NCI-H460 (cell line): ENCODE measurements around the gene GAS2L3. TPM values are rescaled to one million over a fixed set of nuclear protein-coding genes. Genes with fewer than 3 reads are reported as not detected.
A peak's percentile ranks its signal among the peaks of the same experiment; 100 is the strongest.
"Not testable (repeated sequence)": the region's sequence is repeated elsewhere in the genome, so short reads cannot be mapped to it uniquely, and the experiment has no call there.

Experiments used
- DNase-seq: peaks from one replicate; pipeline ENCODE4 v3.0.0-alpha.2; 2016; ENCODE audit warnings: low read depth; ENCODE audit errors: extremely low read depth
- total RNA-seq: library from RNA; depleted of rRNA; stranded (reverse); fragments of >200 nt; shearing (Covaris generic); gene quantifications from 2 replicates; pipeline ENCODE4 v1.2.3, GENCODE V29; 2014

The GAS2L3 gene
- total RNA-seq, 1 experiment from 2014 or later = 33.7 TPM

DNA sequence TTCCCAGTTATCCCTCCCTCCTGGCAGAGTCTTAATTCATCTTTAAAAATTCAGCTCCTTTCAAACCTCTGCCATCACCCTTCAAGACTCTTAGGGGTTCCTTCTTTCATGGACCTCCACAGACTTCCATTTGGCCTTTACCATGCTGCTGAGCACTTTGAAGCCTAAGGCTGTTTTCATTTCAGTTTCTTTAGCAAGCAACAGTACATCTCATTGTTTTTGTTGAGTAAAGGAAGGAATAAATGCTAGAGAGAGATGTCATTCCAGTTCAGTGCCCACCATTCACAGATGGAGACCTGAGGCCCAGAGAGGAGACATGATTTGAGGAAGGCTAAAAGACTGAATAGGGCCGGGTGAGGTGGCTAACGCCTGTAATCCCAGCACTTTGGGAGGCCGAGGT, 1.3 kb upstream of the GAS2L3 start:
- no peak for DNase-seq

DNA sequence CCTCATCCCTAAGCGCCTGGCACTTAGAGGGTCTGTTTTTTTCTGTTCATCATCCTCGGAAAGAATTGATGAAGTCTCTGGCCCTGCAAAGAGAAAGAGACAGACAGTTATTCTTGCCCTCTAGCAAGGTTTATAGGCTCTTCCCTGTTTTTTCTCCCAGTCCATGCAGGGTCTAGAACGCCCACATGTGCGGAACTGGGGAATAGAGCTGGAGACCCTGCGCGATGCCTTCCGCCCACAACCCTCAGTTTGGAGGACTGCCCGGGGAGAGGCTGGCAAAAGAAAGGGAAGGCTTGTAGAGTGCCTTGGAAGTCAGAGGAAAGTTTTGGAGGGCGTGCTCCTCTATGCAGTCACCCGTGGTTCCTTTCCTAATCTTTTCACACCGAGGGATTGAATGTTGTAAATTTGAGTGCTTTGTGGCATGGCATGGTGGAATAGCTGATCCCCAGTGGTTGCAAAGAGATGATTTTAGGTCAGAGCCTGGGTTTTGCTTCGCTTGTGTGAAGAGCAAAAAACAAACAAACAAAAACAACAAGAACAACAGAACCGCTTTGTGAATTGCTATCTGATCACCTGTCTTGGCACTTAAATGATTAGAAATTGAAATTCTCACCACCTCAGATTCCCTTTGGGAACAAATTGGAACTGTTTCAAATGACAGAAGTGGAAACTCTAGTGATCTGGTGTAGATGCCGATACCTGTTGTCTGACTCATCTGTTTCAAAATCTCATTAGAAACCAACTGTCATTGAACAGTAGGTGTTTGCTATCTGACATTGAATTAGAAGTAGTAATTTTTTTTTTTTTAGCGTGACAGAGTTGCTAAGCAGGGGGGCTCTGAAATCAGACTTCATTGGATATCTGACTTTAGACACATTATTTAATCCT, 947 bp downstream of the GAS2L3 start:
- peak; percentile 9 for DNase-seq

DNA sequence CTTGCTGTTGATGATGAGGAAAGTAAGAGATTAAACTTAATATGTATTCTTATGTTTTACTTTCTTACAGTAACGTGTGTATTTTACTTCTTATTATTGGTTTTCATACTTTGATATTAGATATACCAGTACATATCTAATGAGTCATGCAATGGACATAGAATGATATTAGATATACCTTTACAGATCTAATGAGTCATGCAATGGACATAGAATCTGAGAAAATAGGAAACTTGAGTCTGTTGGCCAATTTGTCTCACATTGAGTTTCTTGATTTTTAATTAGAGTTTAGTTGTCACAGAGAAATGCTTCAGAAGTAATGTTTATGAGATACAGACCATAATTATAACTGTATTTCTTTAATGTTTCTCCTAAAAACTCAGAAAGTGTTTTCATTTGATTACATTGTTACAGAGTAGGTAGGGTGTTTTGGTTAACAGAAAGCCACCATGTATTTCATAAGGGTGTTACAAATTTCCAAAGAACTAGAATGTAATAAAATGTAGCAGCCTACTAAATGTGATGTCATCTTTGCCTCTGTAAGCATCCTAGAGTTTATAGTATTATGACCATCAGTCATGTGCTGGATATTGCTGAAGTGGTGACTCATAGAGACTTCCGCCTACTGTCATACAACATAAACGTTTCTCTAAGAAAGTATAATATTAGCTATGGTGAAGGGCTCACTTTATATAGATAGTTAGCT, 3.0 kb downstream of the GAS2L3 start:
- DNase-seq = peak; percentile 51

DNA sequence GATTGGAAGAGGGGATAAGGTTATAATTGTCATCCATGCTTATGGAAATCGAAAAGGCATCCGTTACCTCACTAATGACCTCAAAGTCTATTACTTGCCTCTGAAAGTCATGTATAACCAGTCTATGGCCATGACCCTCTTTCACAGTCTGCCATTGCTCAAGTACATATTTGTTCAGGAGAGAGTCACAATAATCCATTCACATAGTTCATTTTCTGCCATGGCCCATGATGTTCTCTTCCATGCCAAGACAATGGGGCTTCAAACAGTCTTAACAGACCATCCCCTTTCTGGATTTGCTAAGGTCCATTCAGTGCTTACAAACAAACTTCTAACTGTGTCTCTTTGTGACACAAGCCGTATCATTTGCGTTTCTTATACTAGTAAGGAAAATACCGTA, 5.4 kb downstream of the GAS2L3 start:
- no peak for DNase-seq

DNA sequence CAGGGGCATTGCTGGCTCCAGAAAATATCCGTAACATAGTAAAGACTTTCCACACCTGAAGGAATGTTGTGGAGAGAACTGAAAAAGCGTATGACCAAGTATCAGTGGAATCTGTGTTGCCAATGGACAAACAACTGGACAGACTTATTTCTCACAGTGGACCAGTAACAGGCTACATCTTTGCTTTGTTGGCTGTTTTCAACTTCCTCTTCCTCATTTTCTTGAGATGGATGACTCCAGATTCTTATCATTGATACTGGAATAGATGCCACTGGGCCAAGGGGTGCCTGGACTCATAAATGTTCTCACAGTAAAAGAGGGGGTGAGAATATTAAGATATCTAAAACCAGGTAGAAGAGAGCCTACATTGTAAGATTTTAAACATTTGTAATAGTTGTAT, 6.4 kb downstream of the GAS2L3 start:
- no peak for DNase-seq

DNA sequence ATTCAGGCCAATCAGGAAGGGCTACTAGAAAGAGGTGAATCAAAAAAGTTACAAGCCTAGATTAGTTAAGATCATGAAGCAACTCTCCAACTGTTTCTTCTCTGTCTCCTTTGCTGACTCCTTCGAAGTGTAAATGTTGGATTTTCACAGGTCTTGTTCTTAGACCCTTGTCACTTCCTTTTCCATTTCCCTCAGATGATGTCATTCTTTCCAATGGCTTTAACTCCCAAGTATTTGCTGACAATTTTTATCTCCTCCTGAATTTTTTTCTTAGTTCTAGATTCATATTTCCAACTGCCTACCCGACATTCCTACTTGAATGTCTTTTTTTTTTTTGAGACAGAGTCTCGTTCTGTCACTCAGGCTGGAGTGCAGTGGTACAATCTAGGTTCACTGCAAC, 10.8 kb downstream of the GAS2L3 start:
- no peak for DNase-seq

DNA sequence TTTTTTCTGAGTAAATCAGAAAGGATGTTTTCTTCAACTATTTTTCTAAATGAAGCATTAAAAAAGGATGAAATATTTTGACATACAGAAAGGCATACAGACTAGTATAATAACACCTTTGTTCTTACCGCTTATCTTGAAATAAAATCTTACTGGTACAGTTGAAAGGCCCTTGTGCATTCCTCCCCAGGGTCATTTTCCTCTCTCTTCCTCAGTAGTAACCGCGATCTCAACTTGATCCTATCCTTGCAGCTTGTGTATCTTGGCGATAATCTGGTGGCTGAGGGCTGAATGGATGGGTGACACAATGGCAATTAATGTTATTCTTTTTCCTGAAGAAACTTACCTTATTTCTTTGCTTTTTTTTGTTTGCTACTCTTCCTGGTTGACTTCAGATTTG, 18.5 kb downstream of the GAS2L3 start:
- no peak for DNase-seq

DNA sequence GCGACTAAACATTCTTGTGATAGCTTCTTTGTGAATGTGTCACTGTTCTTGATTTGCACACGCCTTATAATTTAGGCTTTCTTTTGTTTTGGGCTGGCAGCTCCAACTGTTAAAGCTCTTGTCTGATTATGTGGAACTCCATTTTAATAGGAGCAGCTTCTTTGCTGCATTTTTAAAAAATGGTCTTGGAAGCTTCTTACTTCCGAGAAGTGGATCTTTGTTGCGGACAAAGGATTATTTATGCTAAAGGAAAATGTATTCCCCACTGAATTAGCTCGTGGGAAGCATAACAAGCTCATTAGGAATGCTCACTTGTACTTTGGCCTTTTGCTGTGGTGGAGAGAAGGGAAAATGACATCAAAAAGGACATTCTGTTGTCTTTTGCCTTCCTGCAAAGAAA, 20.0 kb downstream of the GAS2L3 start:
- DNase-seq = no peak

DNA sequence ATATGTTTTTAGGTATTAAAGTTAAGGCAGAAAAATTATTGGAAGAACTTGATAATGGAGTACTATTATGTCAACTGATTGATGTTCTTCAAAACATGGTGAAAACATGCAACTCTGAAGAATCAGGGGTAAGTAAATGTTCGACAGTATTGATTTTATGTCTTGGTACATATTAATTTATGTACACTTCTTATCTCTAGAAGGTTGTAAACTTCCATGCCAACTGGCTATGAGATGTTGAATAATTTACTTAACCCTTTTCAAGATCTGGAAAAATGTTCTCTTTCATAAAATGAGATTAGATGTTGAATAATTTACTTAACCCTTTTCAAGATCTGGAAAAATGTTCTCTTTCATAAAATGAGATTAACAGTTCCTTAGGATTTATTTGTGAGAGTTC, 28.1 kb downstream of the GAS2L3 start:
- no peak for DNase-seq

DNA sequence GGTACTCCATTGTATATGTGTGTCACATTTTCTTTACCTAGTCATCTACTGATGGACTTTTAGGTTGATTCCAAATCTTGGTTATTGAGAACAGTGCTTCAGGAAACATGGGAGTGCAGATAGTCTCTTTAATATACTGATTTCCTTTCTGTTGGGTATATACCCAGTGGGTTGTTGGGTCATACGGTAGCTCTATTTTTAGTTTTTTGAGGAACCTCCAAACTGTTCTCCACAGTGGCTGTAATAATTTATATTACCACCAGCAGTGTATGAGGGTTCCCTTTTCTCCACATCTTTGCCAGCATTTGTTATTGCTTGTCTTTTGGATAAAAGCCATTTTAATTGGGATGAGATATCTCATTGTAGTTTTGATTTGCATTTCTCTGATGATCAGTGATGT, 29.5 kb downstream of the GAS2L3 start:
- not testable (repeated sequence) for DNase-seq

DNA sequence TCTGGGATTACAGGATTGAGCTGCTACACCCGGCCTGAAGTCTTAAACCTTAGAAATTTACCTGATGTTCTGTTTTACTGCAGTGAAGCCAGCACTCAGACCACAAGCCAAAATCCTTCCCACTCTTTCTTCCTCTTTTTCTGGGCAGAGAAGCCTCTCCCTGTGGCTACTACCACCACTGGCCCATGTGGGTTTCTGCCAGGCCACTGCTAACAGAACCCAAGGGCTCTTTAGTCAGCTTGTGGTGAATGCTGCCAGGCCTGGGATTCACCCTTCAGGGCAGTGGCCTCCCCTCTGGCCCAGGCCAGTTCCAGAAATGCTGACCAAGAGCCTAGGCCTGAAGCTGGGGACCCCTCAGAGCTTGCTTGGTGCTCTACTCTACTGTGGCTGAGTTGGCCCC, 35.3 kb downstream of the GAS2L3 start:
- no peak for DNase-seq

DNA sequence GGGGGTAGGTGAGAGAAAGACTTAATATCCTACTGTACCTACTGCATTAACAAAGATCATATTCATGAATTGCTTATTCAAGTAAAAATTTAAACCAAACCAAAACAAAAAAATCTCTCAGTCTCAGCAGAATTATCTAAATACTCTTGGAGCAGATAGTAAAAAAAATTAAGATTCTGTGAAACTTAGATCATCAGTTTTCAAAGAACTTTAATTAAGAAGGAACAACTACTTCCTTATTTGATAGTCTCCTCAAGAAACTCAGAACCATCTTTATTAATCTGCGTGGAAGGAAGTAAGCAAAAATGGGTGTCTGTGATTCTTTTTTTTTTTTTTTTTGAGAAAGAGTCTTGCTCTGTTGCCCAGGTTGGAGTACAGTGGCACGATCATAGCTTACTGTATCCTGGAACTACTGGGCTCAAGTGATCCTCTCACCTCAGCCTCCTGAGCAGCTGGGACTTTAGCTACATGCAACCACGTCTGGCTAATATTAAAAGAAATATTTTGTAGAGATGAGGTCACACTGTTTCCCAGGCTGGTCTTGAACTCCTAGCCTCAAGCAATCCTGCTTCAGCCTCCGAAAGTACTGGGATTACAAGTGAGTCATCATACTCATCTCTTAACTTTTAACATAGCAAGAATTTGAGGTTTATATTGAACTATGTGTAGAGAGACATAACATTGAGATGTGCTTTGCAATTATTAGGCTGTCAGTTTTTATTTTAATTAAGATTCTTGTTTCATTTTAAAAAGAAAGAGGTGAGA, 37.4 kb downstream of the GAS2L3 start:
- DNase-seq = no peak

DNA sequence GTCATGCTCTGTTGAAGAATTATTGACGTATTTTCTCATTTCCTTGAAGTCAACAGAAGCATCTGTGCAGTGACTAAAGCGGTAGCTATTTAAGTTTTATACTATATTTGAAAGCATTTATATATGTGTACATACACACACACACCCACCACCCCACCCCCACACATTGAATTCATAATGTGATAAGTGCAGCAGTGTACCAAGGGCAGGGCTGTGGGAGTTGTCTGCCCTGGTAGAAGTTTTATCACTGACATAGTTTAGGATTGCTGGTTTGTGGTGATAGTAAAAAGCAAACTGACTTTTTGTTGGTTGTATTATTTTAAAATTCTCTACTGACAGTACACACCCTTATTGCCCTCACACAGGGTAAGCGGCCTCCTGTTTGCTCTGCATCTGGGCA, 39.1 kb downstream of the GAS2L3 start:
- no peak for DNase-seq

DNA sequence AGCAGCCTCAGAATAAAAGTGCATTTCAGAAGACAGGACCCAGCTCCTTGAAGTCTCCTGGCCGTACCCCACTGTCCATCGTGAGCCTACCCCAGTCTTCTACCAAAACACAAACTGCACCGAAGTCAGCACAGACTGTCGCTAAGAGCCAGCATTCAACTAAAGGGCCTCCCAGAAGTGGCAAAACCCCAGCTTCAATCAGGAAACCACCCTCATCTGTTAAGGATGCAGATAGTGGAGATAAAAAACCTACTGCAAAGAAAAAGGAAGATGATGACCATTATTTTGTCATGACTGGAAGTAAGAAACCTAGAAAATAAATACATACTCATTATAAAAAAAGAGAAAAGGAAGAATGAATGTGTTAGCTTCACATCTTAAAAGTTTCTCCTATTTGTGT, 51.1 kb downstream of the GAS2L3 start:
- DNase-seq = no peak

DNA sequence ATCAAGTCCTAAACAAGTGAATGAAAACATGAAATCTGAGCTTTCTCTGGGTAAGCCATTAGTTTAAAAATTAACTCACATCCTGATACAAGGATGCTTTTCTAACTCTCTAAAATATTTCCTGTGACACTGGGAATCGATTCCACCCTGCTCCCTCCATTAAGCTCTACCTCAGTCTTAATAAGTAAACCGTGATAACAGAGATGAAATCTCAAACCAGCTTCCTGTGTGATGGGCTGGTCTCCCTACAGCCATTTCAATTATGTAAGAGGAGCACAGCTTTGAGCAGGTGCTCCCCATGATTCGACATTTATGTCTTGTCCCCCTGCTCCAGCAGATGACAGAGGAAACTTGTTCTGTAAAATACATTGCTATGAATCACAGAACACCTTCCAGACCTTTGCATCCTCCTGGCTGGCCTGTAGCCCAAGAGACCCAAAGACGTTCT, 59.0 kb downstream of the GAS2L3 start:
- no peak for DNase-seq

DNA sequence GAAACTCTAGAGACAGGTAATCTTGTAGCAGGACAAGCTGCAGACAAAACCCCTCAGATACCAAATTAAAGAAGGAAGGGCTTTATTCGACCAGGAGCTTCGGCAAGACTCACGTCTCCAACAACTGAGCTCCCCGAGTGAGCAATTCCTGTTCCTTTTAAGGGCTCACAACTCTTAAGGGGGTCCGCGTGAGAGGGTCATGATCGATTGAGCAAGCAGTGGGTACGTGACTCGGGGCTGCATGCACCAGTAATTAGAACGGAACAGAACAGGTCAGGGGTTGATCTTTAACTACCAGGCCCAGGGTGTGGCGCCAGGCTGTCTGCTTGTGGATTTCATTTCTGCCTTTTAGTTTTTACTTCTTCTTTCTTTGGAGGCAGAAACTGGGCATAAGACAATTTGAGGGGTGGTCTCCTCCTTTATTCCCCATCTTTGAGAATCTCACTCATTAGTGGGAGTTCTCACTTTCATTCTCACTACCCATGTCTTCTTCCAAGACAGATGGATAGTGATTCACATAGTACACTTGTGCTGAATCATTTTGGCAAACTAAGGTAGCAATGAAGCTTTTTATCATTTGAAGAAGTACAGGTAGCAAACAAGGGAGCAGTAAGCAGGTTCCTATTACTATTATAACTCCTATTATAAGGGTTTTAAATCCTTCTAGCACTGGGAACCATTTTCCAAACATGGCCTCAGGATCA, 59.8 kb downstream of the GAS2L3 start:
- not testable (repeated sequence) for DNase-seq

DNA sequence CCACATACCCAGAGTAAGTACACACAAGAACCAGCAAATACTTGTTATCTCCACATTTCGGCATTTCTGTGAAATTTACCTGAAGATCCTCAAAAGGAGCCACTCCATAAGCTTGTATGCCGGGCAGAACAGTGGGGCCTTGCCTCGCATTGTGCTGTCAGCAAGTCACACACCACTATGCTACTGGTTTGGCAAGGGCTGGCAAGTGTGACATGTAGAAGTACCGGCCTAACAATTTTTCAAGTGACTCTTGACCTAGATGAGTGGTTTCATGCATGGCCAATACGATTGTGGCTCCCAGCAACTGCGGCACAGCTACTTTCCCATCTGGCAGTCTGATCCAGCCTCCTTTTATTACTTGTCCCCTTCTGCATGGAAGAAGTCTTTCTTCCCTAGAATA, 69.8 kb downstream of the GAS2L3 start:
- no peak for DNase-seq

DNA sequence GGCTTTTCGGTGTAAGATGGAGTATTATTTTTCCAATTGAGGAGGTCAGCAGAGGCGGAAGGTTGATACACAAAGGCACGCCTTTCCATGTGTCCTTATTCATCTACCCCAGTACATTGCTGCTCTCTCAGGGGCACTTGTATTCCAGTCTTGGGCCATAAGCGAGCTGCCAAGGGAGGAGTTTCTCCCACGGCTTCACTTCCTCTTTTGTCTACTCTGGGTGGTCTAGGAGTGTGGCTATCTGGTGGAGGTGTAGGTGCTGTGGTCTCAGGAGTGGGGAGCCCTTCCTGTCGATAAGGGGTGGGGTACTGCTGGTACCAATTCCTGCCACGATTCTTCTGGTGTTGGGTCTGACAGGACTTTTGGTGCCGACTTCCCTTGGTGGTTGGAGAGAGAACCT, 73.4 kb downstream of the GAS2L3 start:
- DNase-seq = no peak

DNA sequence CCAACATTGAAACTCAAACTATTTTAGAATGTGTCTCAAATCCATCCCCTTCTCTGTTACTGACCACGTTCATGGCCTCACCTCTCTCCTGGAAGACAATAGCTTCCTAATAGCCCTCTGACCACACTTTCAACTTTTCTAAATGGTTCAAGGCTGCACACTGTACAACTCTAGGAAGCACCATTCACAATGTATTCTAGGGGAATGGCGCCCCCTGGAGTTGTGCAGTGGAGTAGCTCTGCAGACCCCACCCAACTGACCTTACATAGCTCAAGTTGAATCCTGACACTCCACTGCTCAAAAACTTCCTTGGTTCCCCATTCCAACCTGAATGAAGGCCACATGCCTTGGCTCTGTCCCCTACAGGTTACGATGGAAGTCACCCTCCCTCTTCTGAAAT, 77.6 kb downstream of the GAS2L3 start:
- no peak for DNase-seq

DNA sequence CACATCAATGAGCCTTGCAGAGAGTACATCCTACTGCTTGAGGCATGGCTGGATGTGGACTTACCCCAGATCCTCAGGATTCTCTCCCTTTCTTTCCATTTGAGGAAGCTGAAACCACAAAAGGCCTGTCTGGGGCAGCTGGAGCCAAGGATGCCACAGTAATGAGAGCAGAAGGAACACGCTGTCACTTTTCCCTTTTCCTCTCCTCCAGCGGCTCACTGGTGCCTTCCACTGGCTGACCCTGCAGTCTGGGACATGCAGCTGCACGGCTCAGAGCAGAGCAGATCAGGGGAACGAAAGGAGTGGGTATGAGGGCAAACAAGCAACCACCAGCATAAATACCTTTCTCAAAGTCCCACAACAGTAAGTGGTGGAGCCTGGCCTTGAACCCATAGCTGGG, 78.2 kb downstream of the GAS2L3 start:
- no peak for DNase-seq

DNA sequence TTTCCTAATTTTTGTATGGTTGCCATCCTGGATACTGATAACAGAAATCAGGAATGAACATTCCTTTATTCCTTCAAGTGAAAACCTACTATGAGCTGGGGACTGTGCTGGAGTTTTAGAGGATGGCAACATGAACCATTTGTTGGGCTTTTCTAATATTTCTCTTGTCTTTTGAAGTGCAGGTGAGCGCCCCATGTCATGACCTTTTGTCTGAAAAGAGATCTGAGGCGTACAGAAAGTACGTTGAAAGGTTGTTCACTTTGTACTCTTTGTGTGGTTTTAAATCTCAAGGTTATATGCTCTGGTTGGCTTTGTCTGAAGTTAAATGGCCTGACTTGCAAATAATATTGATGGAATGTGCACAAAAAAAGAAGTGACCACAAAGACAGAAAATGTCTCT, 79.0 kb downstream of the GAS2L3 start:
- no peak for DNase-seq
